ENCODE data around the gene MIOS. TPM values are rescaled to one million over a fixed set of nuclear protein-coding genes. Genes with fewer than 3 reads are reported as not detected.

MIOS gene
- total RNA-seq, 1 donor: 44.9 TPM

GRCh38 chr7:7567898-7568531 is 1.3 kb downstream of the MIOS start:
- peak overlapping the region; percentile 83 for H3K4me3 ChIP-seq (ENCODE audit: low read depth, low read length)
- TF ChIP-seq CTCF (IDR thresholded peaks at IDR 0.05; ENCODE audit: insufficient read depth, low read depth, low read length): no peak
- DNase-seq (ENCODE audit: low read depth): no peak

- TF ChIP-seq CTCF (IDR thresholded peaks at IDR 0.05; ENCODE audit: insufficient read depth, low read depth, low read length): no peak
- no peak for DNase-seq (ENCODE audit: low read depth)
- H3K4me3 ChIP-seq (ENCODE audit: low read depth, low read length): peak overlapping the region; percentile 83
These were observed 1.9 kb downstream of the MIOS start for GRCh38 chr7:7568553-7568952.

GRCh38 chr7:7569081-7569527 is 2.4 kb downstream of the MIOS start:
- TF ChIP-seq CTCF (IDR thresholded peaks at IDR 0.05; ENCODE audit: insufficient read depth, low read depth, low read length): no peak
- no peak overlapping the region for H3K4me3 ChIP-seq (ENCODE audit: low read depth, low read length)
- DNase-seq (ENCODE audit: low read depth): no peak

GRCh38 chr7:7569615-7570014 is 2.9 kb downstream of the MIOS start:
- no peak overlapping the region for H3K4me3 ChIP-seq (ENCODE audit: low read depth, low read length)
- no peak for TF ChIP-seq CTCF (IDR thresholded peaks at IDR 0.05; ENCODE audit: insufficient read depth, low read depth, low read length)
- no peak for DNase-seq (ENCODE audit: low read depth)

- no peak for DNase-seq (ENCODE audit: low read depth)
- H3K4me3 ChIP-seq (ENCODE audit: low read depth, low read length): no peak overlapping the region
- TF ChIP-seq CTCF (IDR thresholded peaks at IDR 0.05; ENCODE audit: insufficient read depth, low read depth, low read length): no peak
These were observed 3.9 kb downstream of the MIOS start for GRCh38 chr7:7570584-7570983.

- TF ChIP-seq CTCF (IDR thresholded peaks at IDR 0.05; ENCODE audit: insufficient read depth, low read depth, low read length): no peak
- no peak for DNase-seq (ENCODE audit: low read depth)
- no peak overlapping the region for H3K4me3 ChIP-seq (ENCODE audit: low read depth, low read length)
These were observed 7.0 kb downstream of the MIOS start for GRCh38 chr7:7573701-7574100.

GRCh38 chr7:7576344-7576743 is 9.7 kb downstream of the MIOS start:
- DNase-seq (ENCODE audit: low read depth): no peak
- no peak overlapping the region for H3K4me3 ChIP-seq (ENCODE audit: low read depth, low read length)
- no peak for TF ChIP-seq CTCF (IDR thresholded peaks at IDR 0.05; ENCODE audit: insufficient read depth, low read depth, low read length)

All from fibroblast of villous mesenchyme (primary cell).